OCI-LY3 (cell line): ENCODE results near the gene CCDC7.

ENCODE experiments used
- CTCF ChIP-seq: fragments of 200-600, 300-600 bp; sonication (generic); IDR thresholded peaks from 2 replicates; pipeline ENCODE4 v1.5.1; 2014; ENCODE audit warnings: antibody characterized with exemption, low read length, low read depth
- EZH2phosphoT487 ChIP-seq: fragments of 200-600 bp; shearing (Covaris generic); IDR thresholded peaks from 2 replicates; pipeline ENCODE4 v1.6.1; 2018; ENCODE audit warnings: antibody characterized with exemption, mixed run types, low read depth

GRCh38 chr10:32744321-32744720 is 298.4 kb downstream of the CCDC7 start:
- TF ChIP-seq EZH2phosphoT487 (no peak), CTCF (no peak)
